GM21723 (cell line): ENCODE measurements around the gene LRRC7.
"Not testable (repeated sequence)": the region's sequence is repeated elsewhere in the genome, so short reads cannot be mapped to it uniquely, and the experiment has no call there.

Experiments
- ATAC-seq: cut with Tn5 transposase; IDR thresholded peaks from one replicate; pipeline ENCODE4 v1.9.1; 2021; ENCODE audit warnings: mild to moderate bottlenecking, moderate library complexity; ENCODE audit not compliant: unreplicated experiment

Gene LRRC7

GRCh38 chr1:69946935-69947334 lies 379.2 kb downstream of the LRRC7 start:
- ATAC-seq = no peak

- ATAC-seq = no peak
Measured at GRCh38 chr1:69947837-69948236, 380.1 kb downstream of the LRRC7 start.

- no peak for ATAC-seq
Measured at GRCh38 chr1:69952676-69953075, 385.0 kb downstream of the LRRC7 start.

- not testable (repeated sequence) for ATAC-seq
Measured at GRCh38 chr1:69962452-69962851, 394.7 kb downstream of the LRRC7 start.

- ATAC-seq = no peak
Measured at GRCh38 chr1:69967245-69967766, 399.6 kb downstream of the LRRC7 start.

GRCh38 chr1:69976896-69977295 lies 409.2 kb downstream of the LRRC7 start:
- ATAC-seq = no peak

GRCh38 chr1:69982992-69983391 lies 415.3 kb downstream of the LRRC7 start:
- no peak for ATAC-seq

- ATAC-seq = no peak
Measured at GRCh38 chr1:69985376-69985775, 417.7 kb downstream of the LRRC7 start.

- ATAC-seq = no peak
Measured at GRCh38 chr1:69985901-69986439, 418.2 kb downstream of the LRRC7 start.

- no peak for ATAC-seq
Measured at GRCh38 chr1:69987881-69988280, 420.2 kb downstream of the LRRC7 start.

GRCh38 chr1:69991644-69992043 lies 423.9 kb downstream of the LRRC7 start:
- no peak for ATAC-seq

- ATAC-seq = no peak
Measured at GRCh38 chr1:69992594-69992993, 424.9 kb downstream of the LRRC7 start.

GRCh38 chr1:69993810-69994209 lies 426.1 kb downstream of the LRRC7 start:
- no peak for ATAC-seq

- no peak for ATAC-seq
Measured at GRCh38 chr1:69994241-69994640, 426.5 kb downstream of the LRRC7 start.

GRCh38 chr1:69998847-69999246 lies 431.1 kb downstream of the LRRC7 start:
- ATAC-seq = no peak

- ATAC-seq = no peak
Measured at GRCh38 chr1:70003211-70003908, 435.6 kb downstream of the LRRC7 start.

GRCh38 chr1:70005386-70006034 lies 437.8 kb downstream of the LRRC7 start:
- no peak for ATAC-seq

- no peak for ATAC-seq
Measured at GRCh38 chr1:70008660-70009059, 440.9 kb downstream of the LRRC7 start.

GRCh38 chr1:70017770-70018169 lies 450.0 kb downstream of the LRRC7 start:
- ATAC-seq = no peak

- no peak for ATAC-seq
Measured at GRCh38 chr1:70024272-70024671, 456.6 kb downstream of the LRRC7 start.

GRCh38 chr1:70025052-70025451 lies 457.3 kb downstream of the LRRC7 start:
- ATAC-seq = no peak

- ATAC-seq = no peak
Measured at GRCh38 chr1:70025846-70026245, 458.1 kb downstream of the LRRC7 start.
